SJSA1 (cell line): ENCODE measurements around the gene THOC1. TPM values are rescaled to one million over a fixed set of nuclear protein-coding genes. Genes with fewer than 3 reads are reported as not detected.
"Not testable (repeated sequence)": the region's sequence is repeated elsewhere in the genome, so short reads cannot be mapped to it uniquely, and the experiment has no call there.

Source experiments
- DNase-seq, 2 experiments: peaks; one replicate each; pipeline ENCODE4 v3.0.0-alpha.2; 2015 to 2020; ENCODE audit warnings: low spot score in 2 of 2, low read depth in 1 of 2
- H3K27ac ChIP-seq: fragments of 250-450 bp; sonication (Bioruptor Pico); 2 replicates; pipeline ENCODE4 v1.5.1; 2020; ENCODE audit warnings: mild to moderate bottlenecking, moderate library complexity
- H3K27me3 ChIP-seq: fragments of 250-450 bp; sonication (Bioruptor Pico); replicated peaks from 2 replicates; pipeline ENCODE4 v1.5.1; 2020; ENCODE audit warnings: mild to moderate bottlenecking, moderate library complexity
- H3K36me3 ChIP-seq: fragments of 250-450 bp; sonication (Bioruptor Pico); 2 replicates; pipeline ENCODE4 v1.5.1; 2020; ENCODE audit warnings: mild to moderate bottlenecking
- H3K4me1 ChIP-seq: fragments of 250-450 bp; sonication (Bioruptor Pico); replicated peaks from 2 replicates; pipeline ENCODE4 v1.6.1; 2021; ENCODE audit warnings: mild to moderate bottlenecking
- H3K4me3 ChIP-seq: fragments of 250-450 bp; sonication (Bioruptor Pico); 2 replicates; pipeline ENCODE4 v1.5.1; 2020; ENCODE audit warnings: mild to moderate bottlenecking
- H3K9me3 ChIP-seq: fragments of 250-450 bp; sonication (Bioruptor Pico); replicated peaks from 2 replicates; pipeline ENCODE4 v1.5.1; 2020; ENCODE audit warnings: mild to moderate bottlenecking
- total RNA-seq: library from RNA; depleted of rRNA; stranded (reverse); fragments of >200 nt; shearing (Covaris generic); gene quantifications from 2 replicates; pipeline ENCODE4 v1.2.3, GENCODE V29; 2014; rRNA removed

Gene THOC1
- 42.2 and 44.8 TPM in 2 replicates for total RNA-seq

GRCh38 chr18:267688-268552, at the start of gene THOC1:
Gene THOC1, minus strand, starts transcription at chr18:268047. Its CDS starts 28 bp downstream, at chr18:268019.
- H3K9me3 ChIP-seq, result no peaks in the 10 kb centered on the region
- peak; percentile 90 to 95 for DNase-seq
- peak within 1 kb of the TSS; percentile 97 for H3K27ac ChIP-seq
- no peaks in the 10 kb centered on the region for H3K27me3 ChIP-seq
- peak within 1 kb of the TSS; percentile 83 for H3K4me3 ChIP-seq
- peaks cover 29% of the 10 kb centered on the region for H3K36me3 ChIP-seq
- H3K4me1 ChIP-seq, result peaks cover 4% of the 10 kb centered on the region

- H3K4me1 ChIP-seq, result peaks cover 10% of the 10 kb centered on the region
- H3K27me3 ChIP-seq, result no peaks in the 10 kb centered on the region
- no peak overlapping the region for H3K4me3 ChIP-seq
- no peaks in the 10 kb centered on the region for H3K36me3 ChIP-seq
- no peak overlapping the region for H3K27ac ChIP-seq
- DNase-seq, result no peak
- no peaks in the 10 kb centered on the region for H3K9me3 ChIP-seq
Observed at GRCh38 chr18:317618-318017, 49.8 kb upstream of the THOC1 start.

DNA sequence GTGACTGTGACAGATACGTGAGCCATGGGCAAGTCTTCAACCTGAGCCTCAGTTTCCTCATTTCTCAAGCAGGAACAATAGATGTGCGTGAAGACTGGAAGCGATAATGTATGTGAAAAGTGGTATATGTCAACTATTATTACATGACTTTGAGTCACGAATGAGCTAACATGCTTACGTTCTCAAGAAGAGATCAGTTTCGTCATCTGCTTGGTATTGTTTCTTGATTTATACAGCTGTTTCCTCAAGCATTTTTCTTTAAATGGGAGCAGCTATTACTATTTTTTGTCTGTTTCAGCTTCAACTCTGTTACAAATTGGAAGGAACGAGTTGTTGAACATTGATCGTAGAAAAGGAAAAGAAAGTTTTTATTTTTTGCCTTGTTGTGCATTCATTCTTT, 48.5 kb upstream of the THOC1 start:
- no peaks in the 10 kb centered on the region for H3K36me3 ChIP-seq
- H3K4me3 ChIP-seq, result no peak overlapping the region
- DNase-seq, result no peak
- 0 out of 2 replicates have a peak, but pooled peaks cover 4% of the 10 kb centered on the region for H3K4me1 ChIP-seq
- no peak overlapping the region for H3K27ac ChIP-seq
- no peaks in the 10 kb centered on the region for H3K27me3 ChIP-seq
- H3K9me3 ChIP-seq, result no peaks in the 10 kb centered on the region

DNA sequence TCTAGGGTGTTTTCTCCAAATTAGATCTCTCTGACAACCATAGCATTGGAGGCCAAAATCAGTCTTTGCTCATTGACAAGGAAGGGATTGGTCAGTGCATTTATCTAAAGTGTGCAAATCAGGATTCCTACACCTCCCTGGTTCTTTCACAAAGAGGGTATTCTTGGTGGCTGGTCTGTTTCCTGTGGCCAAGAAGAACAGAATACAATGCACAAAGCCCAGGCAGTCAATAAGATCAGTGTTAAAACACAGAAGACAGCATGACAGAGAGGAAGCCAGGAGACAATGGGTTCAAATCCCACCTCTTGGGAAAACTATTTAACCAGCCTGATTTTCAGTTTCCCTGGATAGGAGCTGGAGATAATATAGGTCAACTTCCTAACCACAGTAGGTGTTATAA, 46.1 kb upstream of the THOC1 start:
- Histone ChIP-seq H3K27me3 (no peaks in the 10 kb centered on the region), H3K27ac (no peak overlapping the region), H3K9me3 (no peaks in the 10 kb centered on the region), H3K36me3 (no peaks in the 10 kb centered on the region), H3K4me3 (no peak overlapping the region), H3K4me1 (0 out of 2 replicates have a peak, but pooled peaks cover 4% of the 10 kb centered on the region)
- no peak for DNase-seq

DNA sequence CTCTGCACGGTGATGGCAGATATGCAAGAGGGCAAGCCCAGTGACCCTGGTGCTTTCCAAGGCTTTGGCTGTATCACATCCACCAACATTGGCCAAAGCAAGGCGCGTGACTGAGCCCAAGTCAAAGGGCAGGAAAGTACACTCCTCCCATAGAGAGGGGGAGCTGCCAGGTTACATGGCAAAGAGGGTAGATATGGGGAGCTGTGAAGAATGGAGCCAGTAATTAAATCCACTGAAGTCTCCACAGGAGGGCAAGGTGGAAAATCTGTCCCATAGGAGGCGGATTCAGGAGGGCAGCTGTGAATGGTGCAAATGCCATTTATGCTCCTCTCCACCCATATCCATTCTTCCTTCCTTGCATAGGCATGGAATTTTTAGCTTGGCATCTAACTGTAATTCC, 44.6 kb upstream of the THOC1 start:
- no peak for DNase-seq
- Histone ChIP-seq H3K4me3 (no peak overlapping the region), H3K4me1 (0 out of 2 replicates have a peak, but pooled peaks cover 4% of the 10 kb centered on the region), H3K36me3 (no peaks in the 10 kb centered on the region), H3K9me3 (no peaks in the 10 kb centered on the region), H3K27me3 (no peaks in the 10 kb centered on the region), H3K27ac (no peak overlapping the region)

- H3K36me3 ChIP-seq, result no peaks in the 10 kb centered on the region
- H3K27me3 ChIP-seq, result no peaks in the 10 kb centered on the region
- peaks cover 7% of the 10 kb centered on the region; the same call in 1 of the 2 replicates for H3K4me1 ChIP-seq
- H3K4me3 ChIP-seq, result no peak overlapping the region
- no peaks in the 10 kb centered on the region for H3K9me3 ChIP-seq
- DNase-seq, result no peak
- H3K27ac ChIP-seq, result no peak overlapping the region
Observed at GRCh38 chr18:310042-310441, 42.2 kb upstream of the THOC1 start.

GRCh38 chr18:308086-308485, 40.2 kb upstream of the THOC1 start:
- not testable (repeated sequence) for H3K36me3 ChIP-seq, H3K4me1 ChIP-seq, DNase-seq, H3K27me3 ChIP-seq, H3K9me3 ChIP-seq, H3K4me3 ChIP-seq, H3K27ac ChIP-seq

GRCh38 chr18:306608-307255, 38.9 kb upstream of the THOC1 start:
- no peaks in the 10 kb centered on the region for H3K9me3 ChIP-seq
- peaks cover 8% of the 10 kb centered on the region; the same call in 1 of the 2 replicates for H3K4me1 ChIP-seq
- H3K36me3 ChIP-seq, result no peaks in the 10 kb centered on the region
- no peaks in the 10 kb centered on the region for H3K27me3 ChIP-seq
- H3K27ac ChIP-seq, result no peak overlapping the region
- DNase-seq, result no peak
- H3K4me3 ChIP-seq, result no peak overlapping the region

- H3K4me3 ChIP-seq, result no peak overlapping the region
- H3K4me1 ChIP-seq, result peaks cover 8% of the 10 kb centered on the region; the same call in 1 of the 2 replicates
- H3K9me3 ChIP-seq, result no peaks in the 10 kb centered on the region
- no peak overlapping the region for H3K27ac ChIP-seq
- peak; percentile 43 to 65 for DNase-seq
- H3K36me3 ChIP-seq, result no peaks in the 10 kb centered on the region
- no peaks in the 10 kb centered on the region for H3K27me3 ChIP-seq
Observed at GRCh38 chr18:305003-305501, 37.2 kb upstream of the THOC1 start.

DNA sequence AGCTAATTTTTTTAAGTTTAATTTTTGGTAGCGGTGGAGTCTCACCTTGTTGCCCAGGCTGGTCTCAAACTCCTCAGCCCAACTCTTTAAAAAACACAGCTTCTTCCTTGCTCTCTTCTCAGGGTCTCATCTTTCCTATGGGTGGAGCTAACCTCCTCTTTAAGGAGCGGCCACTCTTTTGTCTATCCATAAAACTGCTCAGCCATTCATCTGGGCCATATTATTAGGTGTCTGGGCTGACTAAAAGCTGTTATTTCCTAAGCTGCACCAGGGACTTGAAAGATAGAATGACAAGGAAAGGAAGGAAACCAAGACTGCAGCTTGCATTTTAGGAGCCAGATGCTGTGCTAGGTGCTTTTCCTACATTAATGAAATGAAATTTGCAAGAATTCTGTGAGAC, 35.8 kb upstream of the THOC1 start:
- H3K27me3 ChIP-seq, result no peaks in the 10 kb centered on the region
- no peaks in the 10 kb centered on the region for H3K9me3 ChIP-seq
- no peaks in the 10 kb centered on the region for H3K36me3 ChIP-seq
- no peak overlapping the region for H3K27ac ChIP-seq
- peaks cover 8% of the 10 kb centered on the region; the same call in 1 of the 2 replicates for H3K4me1 ChIP-seq
- H3K4me3 ChIP-seq, result no peak overlapping the region
- DNase-seq, result no peak

- no peak for DNase-seq
- no peak overlapping the region for H3K27ac ChIP-seq
Observed at GRCh38 chr18:303011-303410, 35.2 kb upstream of the THOC1 start.

DNA sequence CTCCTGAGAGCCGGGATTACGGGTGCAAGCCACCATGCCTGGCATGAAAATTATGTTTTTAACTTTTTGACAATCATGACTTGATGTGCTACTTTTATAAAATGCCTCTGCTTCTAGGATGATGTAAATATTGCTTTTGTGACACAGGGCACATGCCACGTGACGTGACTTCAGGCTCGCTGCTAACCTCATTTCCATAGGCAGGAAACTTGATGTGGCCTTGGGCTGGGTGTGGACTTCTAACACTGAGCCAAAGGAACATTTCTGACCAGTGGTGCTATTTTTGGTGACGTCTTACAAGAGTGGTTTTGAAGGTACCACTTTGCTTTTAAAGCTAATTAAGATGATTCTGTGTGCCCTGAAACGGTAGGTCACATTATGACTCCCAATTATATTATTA, 34.2 kb upstream of the THOC1 start:
- no peak for DNase-seq
- H3K4me1 ChIP-seq, result peaks cover 8% of the 10 kb centered on the region; the same call in 1 of the 2 replicates
- no peak overlapping the region for H3K4me3 ChIP-seq
- H3K27ac ChIP-seq, result no peak overlapping the region
- H3K36me3 ChIP-seq, result no peaks in the 10 kb centered on the region
- H3K27me3 ChIP-seq, result no peaks in the 10 kb centered on the region
- no peaks in the 10 kb centered on the region for H3K9me3 ChIP-seq

More at GRCh38 chr18:303011-303410, 35.2 kb upstream of the THOC1 start:
- Histone ChIP-seq H3K27me3 (no peaks in the 10 kb centered on the region), H3K4me1 (peaks cover 8% of the 10 kb centered on the region; the same call in 1 of the 2 replicates), H3K36me3 (no peaks in the 10 kb centered on the region), H3K9me3 (no peaks in the 10 kb centered on the region), H3K4me3 (no peak overlapping the region)

DNA sequence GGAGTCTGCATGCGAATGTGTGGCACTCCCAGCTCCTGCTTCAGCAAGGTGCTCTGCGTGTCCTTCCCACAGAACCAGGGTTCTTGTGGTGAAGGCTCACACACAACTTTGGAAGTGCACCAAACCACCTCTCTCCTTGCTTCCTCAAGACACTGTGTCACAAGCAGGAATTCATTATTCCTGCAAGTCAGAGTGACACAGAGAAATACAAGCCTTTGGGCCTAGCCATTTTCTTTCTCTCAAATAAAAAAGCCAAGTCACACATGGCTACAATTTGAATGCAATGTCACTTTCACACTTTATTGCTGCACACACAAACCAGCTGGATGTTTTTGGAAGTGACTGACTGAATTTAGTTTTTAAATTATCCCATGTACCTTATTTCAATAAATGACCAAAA, 30.1 kb upstream of the THOC1 start:
- Histone ChIP-seq H3K9me3 (no peaks in the 10 kb centered on the region), H3K4me1 (no peaks in the 10 kb centered on the region; the same call in 1 of the 2 replicates), H3K27ac (no peak overlapping the region), H3K4me3 (no peak overlapping the region), H3K27me3 (no peaks in the 10 kb centered on the region), H3K36me3 (no peaks in the 10 kb centered on the region)
- DNase-seq, result no peak
